K562 (cell line): ENCODE results near the gene KIF5A. TPM values are rescaled to one million over a fixed set of nuclear protein-coding genes. Genes with fewer than 3 reads are reported as not detected.
A peak's percentile ranks its signal among the peaks of the same experiment; 100 is the strongest.

Experiments
- BCL6 ChIP-seq: fragments of 250-450 bp; sonication (Bioruptor Pico); IDR thresholded peaks from 2 replicates; pipeline ENCODE4 v1.4.0; 2020
- BCOR ChIP-seq: fragments of 450-650 bp; IDR thresholded peaks from 2 replicates; pipeline ENCODE4 v1.6.1; 2016
- CEBPG ChIP-seq, 3 experiments: fragments of 200-800 bp in 1 of 3; sonication (Bioruptor generic) in 1 of 3; sonication (generic) in 1 of 3; formaldehyde crosslinking in 1 of 3; IDR thresholded peaks in 2 of 3; conservative IDR thresholded peaks in 1 of 3; 2 replicates each; pipeline versions ENCODE4 v1.6.1 to v1.8.0; 2016 to 2022; ENCODE audit warnings: missing compliant biosample characterization in 2 of 3, missing genetic modification characterization in 2 of 3, mild to moderate bottlenecking in 1 of 3, missing genetic modification reagents in 1 of 3
- ESRRA ChIP-seq: fragments of 450-650 bp; IDR thresholded peaks from 2 replicates; pipeline ENCODE4 v1.6.1; 2014; ENCODE audit warnings: low read depth, mild to moderate bottlenecking, moderate library complexity, borderline replicate concordance
- ETV1 ChIP-seq: fragments of 450-650 bp; conservative IDR thresholded peaks from 2 replicates; pipeline ENCODE4 v1.6.1; 2016; ENCODE audit warnings: missing genetic modification characterization, control low read depth, low read depth, missing compliant biosample characterization
- GTF2B ChIP-seq: IDR thresholded peaks from 2 replicates; pipeline ENCODE4 v1.6.1; 2011; ENCODE audit not compliant: insufficient read length; ENCODE audit errors: extremely low read depth
- HEY1 ChIP-seq: fragments of 250-450 bp; sonication (Bioruptor Pico); IDR thresholded peaks from 2 replicates; pipeline ENCODE4 v1.5.0; 2020; ENCODE audit warnings: mild to moderate bottlenecking, moderate library complexity, borderline replicate concordance
- ID3 ChIP-seq, 2 experiments: fragments of 250-450 bp in 1 of 2; fragments of 450-650 bp in 1 of 2; sonication (Bioruptor Pico) in 1 of 2; IDR thresholded peaks; 2 replicates each; pipeline versions ENCODE4 v1.6.1 to v1.8.0; 2016 to 2021; ENCODE audit warnings: mild to moderate bottlenecking in 2 of 2, moderate library complexity in 2 of 2, missing compliant biosample characterization in 1 of 2, missing genetic modification characterization in 1 of 2
- KAT2B ChIP-seq: IDR thresholded peaks from one replicate; pipeline ENCODE4 v1.6.1; 2012; ENCODE audit warnings: low read depth, mild to moderate bottlenecking, control low read depth, inconsistent platforms, low read length, moderate library complexity
- KDM1A ChIP-seq, 2 experiments: fragments of 450-650 bp; IDR thresholded peaks; 2 replicates each; pipeline ENCODE4 v1.6.1; 2016; ENCODE audit warnings: mild to moderate bottlenecking in 2 of 2
- L3MBTL2 ChIP-seq: fragments of 450-650 bp; IDR thresholded peaks from 2 replicates; pipeline ENCODE4 v1.6.1; 2016; ENCODE audit warnings: mild to moderate bottlenecking, moderate library complexity
- MLLT1 ChIP-seq, 2 experiments: fragments of 450-650 bp; IDR thresholded peaks; 2 replicates each; pipeline ENCODE4 v1.6.1; 2016
- NFE2L1 ChIP-seq: fragments of 450-650 bp; IDR thresholded peaks from 2 replicates; pipeline ENCODE4 v1.6.1; 2016; ENCODE audit warnings: missing genetic modification characterization, low read depth, mild to moderate bottlenecking, missing compliant biosample characterization, moderate library complexity, borderline replicate concordance
- SPI1 ChIP-seq: IDR thresholded peaks from 2 replicates; pipeline ENCODE4 v1.6.1; 2011; ENCODE audit warnings: low read depth, low read length, control low read depth, borderline replicate concordance
- TBL1XR1 ChIP-seq, 2 experiments: IDR thresholded peaks; 2 replicates each; pipeline ENCODE4 v1.6.1; 2012; ENCODE audit warnings: improper control_type of control experiment in 2 of 2, low read length in 2 of 2, mild to moderate bottlenecking in 1 of 2
- THRAP3 ChIP-seq: fragments of 450-650 bp; IDR thresholded peaks from 2 replicates; pipeline ENCODE4 v1.6.1; 2016; ENCODE audit warnings: mild to moderate bottlenecking, inconsistent platforms, borderline replicate concordance
- TSHZ1 ChIP-seq: fragments of 250-450 bp; sonication (Bioruptor Pico); IDR thresholded peaks from 2 replicates; pipeline ENCODE4 v1.4.0; 2020; ENCODE audit warnings: mild to moderate bottlenecking, moderate library complexity
- ZKSCAN1 ChIP-seq: fragments of 150-350 bp; IDR thresholded peaks from 2 replicates; pipeline ENCODE4 v1.6.1; 2016; ENCODE audit warnings: low read depth, low read length
- polyA plus RNA-seq, 8 experiments: library from polyadenylated mRNA; depleted of rRNA in 4 of 8; stranded (reverse) in 5 of 8; unstranded in 3 of 8; fragments of >200 nt; fragmentation: Nextera tagmentation in 2 of 8; fragmentation: Illumina TruSeq in 1 of 8; extraction: Ambion mirVana in 2 of 8; extraction: Trizol in 1 of 8; gene quantifications; 2 replicates each; pipeline versions ENCODE4 v1.2.1 to v1.2.3, GENCODE V29; 2011 to 2014; ENCODE audit warnings: inconsistent platforms in 1 of 8, missing spikeins in 1 of 8
- total RNA-seq, 7 experiments: library from RNA; depleted of rRNA in 6 of 7; stranded (reverse); fragments of >200 nt in 6 of 7; fragmentation: Illumina TruSeq in 2 of 7; extraction: Trizol in 2 of 7; gene quantifications; 2 replicates each; pipeline versions ENCODE4 v1.2.1 to v1.2.3, GENCODE V29; 2011 to 2021; ENCODE audit warnings: low replicate concordance in 1 of 7

The KIF5A gene
- total and polyA plus RNA-seq, 9 of the 15 experiments (the other 6 are each of a cell fraction or from before 2014, with no cell fraction given): 3.4 to 17.7 (median 8.0) TPM

- TF ChIP-seq ID3 (CRISPR knock-in tag; IDR thresholded peaks at IDR 0.05): no peak
- no peak for TF ChIP-seq ID3 (tag; IDR thresholded peaks at IDR 0.05)
- 0 out of 4 replicates have a peak, but pooled peaks of 1 of the 2 experiments have one; percentile 38 for TF ChIP-seq TBL1XR1 (IDR thresholded peaks at IDR 0.05; ENCODE audit: low read length in 2 of 2)
- peak in 1 of 2 experiments; percentile 15; a peak in 1 of 4 replicates for TF ChIP-seq MLLT1 (IDR thresholded peaks at IDR 0.05)
- TF ChIP-seq HEY1 (CRISPR knock-in tag): 0 out of 2 replicates have a peak, but pooled peaks have one; percentile 2
- TF ChIP-seq SPI1: no peak
- TF ChIP-seq NFE2L1 (tag): no peak
- no peak for TF ChIP-seq BCOR
- peak; percentile 57; the same call in 1 of the 2 replicates for TF ChIP-seq THRAP3
- no peak for TF ChIP-seq BCL6 (CRISPR knock-in tag)
- TF ChIP-seq KAT2B: no peak
- TF ChIP-seq CEBPG (CRISPR knock-in tag; IDR thresholded peaks at IDR 0.05): peak; percentile 84
- TF ChIP-seq CEBPG (tag; conservative IDR thresholded peaks at IDR 0.05 in 1 of 2, IDR thresholded peaks at IDR 0.05 in 1 of 2): 0 out of 4 replicates have a peak, but pooled peaks of 1 of the 2 experiments have one; percentile 16
- TF ChIP-seq L3MBTL2: no peak
- no peak for TF ChIP-seq ETV1 (tag)
- no peak for TF ChIP-seq KDM1A (IDR thresholded peaks at IDR 0.05)
- peak; percentile 97 for TF ChIP-seq ZKSCAN1
- no peak for TF ChIP-seq TSHZ1
- TF ChIP-seq GTF2B: no peak
- no peak for TF ChIP-seq ESRRA
These were observed 30.7 kb upstream of the KIF5A start (continued) for GRCh38 chr12:57518920-57519795.
